HG02852 (cell line): ENCODE data around the gene FXYD5.

Experiments
- ATAC-seq: cut with Tn5 transposase; IDR thresholded peaks from one replicate; pipeline ENCODE4 v1.9.1; 2021; ENCODE audit warnings: mild to moderate bottlenecking, moderate library complexity; ENCODE audit not compliant: unreplicated experiment

The FXYD5 gene

GRCh38 chr19:35154525-35155406, at the start of gene FXYD5:
FXYD5 (plus strand) TSS chr19:35154735; CDS start chr19:35155551, 816 bp downstream.
- peak; percentile 54 for ATAC-seq

GRCh38 chr19:35105047-35105410, 49.5 kb upstream of the FXYD5 start:
- no peak for ATAC-seq

GRCh38 chr19:35105411-35106290, 48.9 kb upstream of the FXYD5 start:
- no peak for ATAC-seq

- ATAC-seq: no peak
Measured at GRCh38 chr19:35106291-35106583, 48.3 kb upstream of the FXYD5 start.

GRCh38 chr19:35106898-35107541, 47.5 kb upstream of the FXYD5 start:
- no peak for ATAC-seq

- no peak for ATAC-seq
Measured at GRCh38 chr19:35107545-35107944, 47.0 kb upstream of the FXYD5 start.

- no peak for ATAC-seq
Measured at GRCh38 chr19:35108730-35109129, 45.8 kb upstream of the FXYD5 start.

- no peak for ATAC-seq
Measured at GRCh38 chr19:35109395-35110112, 45.0 kb upstream of the FXYD5 start.

GRCh38 chr19:35110974-35111373, 43.6 kb upstream of the FXYD5 start:
- ATAC-seq: no peak

GRCh38 chr19:35112995-35113688, 41.4 kb upstream of the FXYD5 start:
- ATAC-seq: no peak

GRCh38 chr19:35114353-35115176, 40.0 kb upstream of the FXYD5 start:
- no peak for ATAC-seq

GRCh38 chr19:35115177-35115951, 39.2 kb upstream of the FXYD5 start, which contains the start of gene FXYD3:
FXYD3 (plus strand) TSS chr19:35115823; CDS start chr19:35119377, 3,554 bp downstream.
- ATAC-seq: no peak

GRCh38 chr19:35116072-35116801, 38.3 kb upstream of the FXYD5 start:
- no peak for ATAC-seq

- no peak for ATAC-seq
Measured at GRCh38 chr19:35117116-35117515, 37.4 kb upstream of the FXYD5 start.

- ATAC-seq: no peak
Measured at GRCh38 chr19:35117799-35118198, 36.7 kb upstream of the FXYD5 start.

GRCh38 chr19:35118268-35119020, 36.1 kb upstream of the FXYD5 start:
- no peak for ATAC-seq

GRCh38 chr19:35119091-35119490, 35.4 kb upstream of the FXYD5 start:
- no peak for ATAC-seq
